KBM-7 (cell line): ENCODE measurements around the gene POTED.
"Not testable (repeated sequence)": the region's sequence is repeated elsewhere in the genome, so short reads cannot be mapped to it uniquely, and the experiment has no call there.

ENCODE experiments used
- DNase-seq: peaks from one replicate; pipeline ENCODE4 v3.0.0-alpha.2; 2015
- in situ Hi-C: fragments of 300-500 bp; cut with MboI; formaldehyde crosslinking; loops from 2 replicates; pipeline ENCODE4 v1.14.3; 2020; ENCODE audit warnings: low sequenced_read_pairs, low pct_unique_long_range_greater_than_20kb, mixed read lengths

The POTED gene

DNA sequence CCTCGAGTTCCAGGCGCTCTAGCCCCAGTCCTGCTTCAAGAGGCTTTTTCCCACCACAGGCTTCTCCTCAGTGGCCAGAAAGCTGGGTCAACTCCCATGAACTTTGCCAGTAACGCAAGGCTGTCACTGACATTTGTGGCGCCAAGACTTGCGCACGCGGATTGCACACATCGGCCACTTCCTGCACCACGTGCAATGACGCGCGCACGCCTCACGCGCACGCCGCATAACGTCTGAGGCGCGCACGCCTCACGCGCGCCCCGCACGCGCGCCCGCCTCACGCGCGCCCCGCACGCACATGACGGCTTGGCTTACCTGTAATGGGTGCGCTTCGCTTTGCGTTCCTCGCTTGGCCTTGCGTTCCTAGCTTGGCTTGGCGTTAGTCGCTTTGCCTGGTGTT lies at the start of gene POTED:
POTED (plus strand) TSS at position 301 of the 400 bp plus-strand sequence. CDS start 452 bp downstream, outside the sequence.
- in situ Hi-C loops, DNase-seq: not testable (repeated sequence)

DNA sequence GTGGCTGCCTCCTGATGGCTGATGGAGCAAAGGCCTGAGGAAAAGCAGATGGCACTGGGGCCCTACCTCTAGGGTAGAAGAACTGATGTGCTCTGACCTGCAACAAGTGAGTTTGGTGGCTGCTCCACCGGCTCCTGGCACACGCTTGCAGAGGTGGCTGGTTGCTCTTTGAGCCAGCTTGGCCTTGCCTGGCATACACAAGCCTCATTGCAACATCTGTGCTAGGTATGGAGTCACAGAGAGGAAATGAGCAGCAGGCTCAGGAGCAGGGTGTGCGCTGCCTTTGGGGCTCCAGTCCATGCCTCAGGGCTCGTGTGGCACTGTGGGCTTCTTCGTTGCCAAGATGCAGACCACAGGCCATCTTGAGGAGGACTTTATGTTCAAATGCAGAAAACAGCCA lies 40.5 kb downstream of the POTED start:
- DNase-seq, in situ Hi-C loops: not testable (repeated sequence)

DNA sequence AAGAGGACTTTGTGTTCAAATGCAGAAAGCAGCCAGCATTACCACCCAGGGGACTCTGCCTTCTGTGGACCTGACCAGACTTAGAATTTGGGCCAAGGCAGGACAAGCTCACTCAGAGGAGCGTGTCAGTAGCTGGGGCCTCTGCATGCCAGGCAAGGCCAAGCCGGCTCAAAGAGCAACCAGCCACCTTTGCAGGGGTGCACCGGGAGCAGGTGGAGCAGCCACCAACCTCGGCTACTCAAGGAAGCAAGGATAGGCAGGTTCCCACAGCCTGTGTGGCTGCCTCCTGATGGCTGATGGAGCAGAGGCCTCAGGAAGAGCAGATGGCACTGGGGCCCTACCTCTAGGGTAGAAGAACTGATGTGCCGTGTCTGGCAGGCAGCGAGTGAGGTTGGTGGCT lies 42.2 kb downstream of the POTED start:
- DNase-seq, in situ Hi-C loops: not testable (repeated sequence)
